Measurements from ENCODE around the gene JMJD7. TPM values are rescaled to one million over a fixed set of nuclear protein-coding genes. Genes with fewer than 3 reads are reported as not detected.

Gene JMJD7
- total RNA-seq, 2 experiments from 2014 or later: 18.7 to 19.8 TPM

DNA sequence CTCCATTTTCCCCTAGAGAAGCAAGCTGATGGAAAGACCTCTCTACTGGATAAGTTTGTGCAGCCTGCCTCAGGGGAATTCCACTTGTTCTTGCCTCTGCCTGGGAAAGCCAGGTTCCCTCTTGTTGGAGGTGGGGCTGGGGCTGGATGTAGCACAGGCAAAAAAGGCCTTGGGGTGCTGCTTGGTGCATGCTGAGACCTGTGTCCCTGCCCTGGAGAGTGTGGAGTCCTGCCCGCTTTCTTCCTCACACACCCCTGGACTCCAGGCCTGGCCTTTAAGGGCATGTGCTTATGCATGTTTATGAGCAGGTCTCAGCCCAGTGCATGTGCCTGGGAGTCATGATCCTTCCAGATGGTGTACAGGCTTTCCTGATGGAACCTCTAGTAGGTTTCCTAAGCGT is 23.5 kb upstream of the JMJD7 start:
- Mint-ChIP-seq H3K4me3 (no peak overlapping the region), H3K27me3 (ENCODE audit: low read depth) (no peaks in the 10 kb centered on the region), H3K4me1 (ENCODE audit: low read depth) (peaks cover 12% of the 10 kb centered on the region), H3K27ac (no peak overlapping the region), H3K36me3 (ENCODE audit: low read depth) (peaks cover 4% of the 10 kb centered on the region), H3K9me3 (no peaks in the 10 kb centered on the region)
- no peak for DNase-seq
- CTCF ChIA-PET: interaction anchor here (4.3 kb wide), 1 partner anchor 30 kb away, joined by 36 read pairs; the partner anchor contains the start of gene MAPKBP1
- intact Hi-C loops (cut with micrococcal nuclease): no loop called here

DNA sequence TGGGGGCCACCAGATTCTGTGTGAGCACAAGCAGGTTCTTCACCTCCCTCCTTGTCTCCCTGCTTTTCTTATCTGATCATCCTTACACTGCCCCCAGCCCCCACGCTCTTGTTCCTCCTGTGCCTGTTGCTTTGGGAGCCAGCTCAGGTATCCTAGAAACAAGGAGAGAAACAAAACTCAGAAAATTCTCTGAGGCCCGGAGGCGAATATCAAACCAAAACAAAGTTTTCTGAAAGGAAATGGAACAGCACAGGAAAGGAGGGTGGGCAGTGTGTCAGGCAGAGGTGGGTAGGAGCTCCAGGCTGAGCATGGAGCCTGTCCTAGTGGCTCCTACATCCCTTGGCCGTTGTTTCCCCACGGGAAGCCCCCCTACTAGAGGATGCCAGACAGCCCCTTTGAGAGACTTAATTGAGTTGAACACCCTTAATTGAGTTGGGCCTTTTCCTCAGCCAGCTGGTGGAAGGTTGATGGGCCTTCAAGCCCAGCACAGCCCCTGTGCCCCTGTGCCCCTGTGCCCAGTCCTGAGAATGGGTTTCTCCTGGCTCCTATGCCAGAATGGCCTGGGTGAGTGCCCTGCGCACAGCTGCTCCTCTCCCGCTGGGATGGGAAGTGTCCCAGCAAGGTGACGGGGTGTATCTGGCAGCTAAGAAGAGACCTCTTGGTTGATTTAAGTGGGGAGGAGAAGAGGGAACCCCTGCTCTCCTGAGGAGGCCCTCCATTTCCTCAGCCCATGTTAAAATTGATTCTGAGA is 22.8 kb upstream of the JMJD7 start:
- peak overlapping the region; percentile 10 for H3K27ac Mint-ChIP-seq

DNA sequence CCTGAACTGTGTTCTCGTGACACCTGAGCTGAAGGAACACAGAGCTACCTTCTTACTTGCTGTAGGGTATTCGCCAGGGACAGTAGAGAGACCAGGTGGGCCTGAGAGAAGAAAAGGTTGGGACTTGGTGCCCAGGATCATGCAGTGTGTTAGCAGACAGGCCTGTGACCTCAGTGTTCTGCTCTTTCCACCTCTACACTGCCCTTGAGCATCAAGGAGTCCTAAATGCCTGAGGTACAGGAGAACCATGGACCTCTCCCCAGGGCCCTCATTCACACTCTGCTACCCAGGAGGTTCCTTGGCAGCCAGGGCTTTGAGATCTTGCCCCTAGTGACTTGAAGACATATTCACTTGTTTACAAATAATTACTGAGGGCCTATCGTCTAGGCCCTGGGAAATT is 22.2 kb upstream of the JMJD7 start:
- no peak overlapping the region for H3K27ac Mint-ChIP-seq
- H3K27me3 Mint-ChIP-seq (ENCODE audit: low read depth): no peaks in the 10 kb centered on the region
- H3K4me3 Mint-ChIP-seq: no peak overlapping the region
- H3K9me3 Mint-ChIP-seq: no peaks in the 10 kb centered on the region
- DNase-seq: no peak
- intact Hi-C loops (cut with micrococcal nuclease): no loop called here
- H3K4me1 Mint-ChIP-seq (ENCODE audit: low read depth): peaks cover 10% of the 10 kb centered on the region
- CTCF ChIA-PET: interaction anchor here (1.0 to 4.3 kb wide), 2 partner anchors 9 to 32 kb away, joined by 3 to 36 read pairs; partner anchors contain the start of gene MAPKBP1
- peaks cover 2% of the 10 kb centered on the region for H3K36me3 Mint-ChIP-seq (ENCODE audit: low read depth)

More for the DNA sequence above, 22.8 kb upstream of the JMJD7 start:
- Mint-ChIP-seq H3K36me3 (ENCODE audit: low read depth) (peaks cover 4% of the 10 kb centered on the region), H3K4me1 (ENCODE audit: low read depth) (peaks cover 10% of the 10 kb centered on the region), H3K4me3 (no peak overlapping the region), H3K27me3 (ENCODE audit: low read depth) (no peaks in the 10 kb centered on the region), H3K9me3 (no peaks in the 10 kb centered on the region)
- DNase-seq: no peak
- CTCF ChIA-PET: interaction anchor here (4.3 kb wide), 1 partner anchor 31 kb away, joined by 36 read pairs; the partner anchor contains the start of gene MAPKBP1
- intact Hi-C loops (cut with micrococcal nuclease): no loop called here

DNA sequence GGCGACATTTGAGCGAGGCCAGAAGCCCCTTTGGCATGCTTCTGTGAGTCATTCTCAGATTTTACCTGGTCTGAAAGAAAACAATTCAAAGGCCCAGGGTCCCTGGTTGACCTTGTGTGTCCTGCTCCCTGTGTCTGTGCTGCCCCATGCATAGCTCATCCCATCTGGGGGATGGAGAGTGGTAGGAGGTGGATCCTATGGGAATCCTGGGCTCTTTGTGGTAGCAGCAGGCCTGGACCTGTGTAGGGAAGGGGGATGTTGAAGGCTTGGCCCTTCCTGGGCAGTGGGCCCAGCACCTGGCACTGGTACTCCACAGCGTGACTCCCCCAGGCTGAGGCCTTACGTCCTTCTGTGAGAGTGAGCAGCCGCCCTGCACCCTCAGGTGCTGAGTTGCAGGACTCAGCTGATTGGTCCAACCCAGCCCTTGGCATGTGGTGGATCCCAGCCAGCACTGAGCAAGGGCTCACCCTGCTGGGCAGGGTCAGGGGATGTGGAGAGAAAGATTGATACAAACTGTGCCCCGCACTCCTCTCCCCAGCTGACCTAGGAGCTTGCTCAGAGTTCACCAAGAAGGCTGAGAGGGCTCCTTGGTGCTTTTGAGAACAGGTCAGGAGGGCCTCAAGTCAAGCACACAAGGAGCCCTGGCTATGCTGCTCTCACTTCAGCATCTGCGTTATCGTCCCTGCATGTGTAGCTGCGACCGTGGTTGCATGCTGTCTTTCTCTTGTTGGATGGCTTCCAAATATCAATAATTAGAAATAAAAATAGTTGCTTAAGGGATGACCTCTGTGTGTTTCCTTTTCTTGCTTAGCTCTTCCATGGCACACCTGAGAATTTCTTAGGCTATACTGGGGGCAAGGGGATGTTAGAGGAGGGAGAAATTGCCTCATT is 21.4 kb upstream of the JMJD7 start:
- Mint-ChIP-seq H3K36me3 (ENCODE audit: low read depth) (peaks cover 2% of the 10 kb centered on the region), H3K27me3 (ENCODE audit: low read depth) (no peaks in the 10 kb centered on the region), H3K27ac (no peak overlapping the region), H3K4me1 (ENCODE audit: low read depth) (peaks cover 14% of the 10 kb centered on the region), H3K9me3 (no peaks in the 10 kb centered on the region), H3K4me3 (no peak overlapping the region)
- CTCF ChIA-PET: interaction anchor here (0.6 to 4.3 kb wide), 6 partner anchors 9 to 971 kb away, joined by 3 to 36 read pairs (median 4); partner anchors contain the start of gene MAPKBP1
- peak; percentile 25 for DNase-seq
- intact Hi-C loops (cut with micrococcal nuclease): no loop called here

DNA sequence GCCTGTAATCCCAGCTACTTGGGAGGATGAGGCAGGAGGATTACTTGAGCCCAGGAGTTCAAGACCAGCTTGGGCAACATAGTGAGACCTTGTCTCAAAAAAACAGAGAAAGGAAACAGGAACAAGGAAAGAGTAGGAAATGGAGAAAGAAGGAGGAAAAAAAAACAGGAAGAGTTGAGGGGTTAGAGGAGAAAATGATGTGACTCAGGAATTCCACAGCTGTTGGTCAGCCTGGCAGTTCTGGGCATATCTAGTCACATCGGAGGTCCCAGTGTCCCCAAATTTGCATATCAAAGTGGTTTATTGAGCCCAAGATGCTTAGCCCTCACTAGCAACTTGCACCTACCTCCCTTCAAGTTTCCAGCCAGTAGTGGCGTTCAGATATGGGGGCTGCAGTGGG is 18.8 kb upstream of the JMJD7 start:
- no peak for DNase-seq
- intact Hi-C loops (cut with micrococcal nuclease): no loop called here
- no peak overlapping the region for H3K4me3 Mint-ChIP-seq
- CTCF ChIA-PET: interaction anchor here (0.6 to 6.5 kb wide), 5 partner anchors 30 to 308 kb away, joined by 3 to 177 read pairs (median 18); partner anchors contain the start of gene MAPKBP1
- H3K36me3 Mint-ChIP-seq (ENCODE audit: low read depth): no peaks in the 10 kb centered on the region
- peaks cover 14% of the 10 kb centered on the region for H3K4me1 Mint-ChIP-seq (ENCODE audit: low read depth)
- no peak overlapping the region for H3K27ac Mint-ChIP-seq
- H3K27me3 Mint-ChIP-seq (ENCODE audit: low read depth): no peaks in the 10 kb centered on the region
- no peaks in the 10 kb centered on the region for H3K9me3 Mint-ChIP-seq

DNA sequence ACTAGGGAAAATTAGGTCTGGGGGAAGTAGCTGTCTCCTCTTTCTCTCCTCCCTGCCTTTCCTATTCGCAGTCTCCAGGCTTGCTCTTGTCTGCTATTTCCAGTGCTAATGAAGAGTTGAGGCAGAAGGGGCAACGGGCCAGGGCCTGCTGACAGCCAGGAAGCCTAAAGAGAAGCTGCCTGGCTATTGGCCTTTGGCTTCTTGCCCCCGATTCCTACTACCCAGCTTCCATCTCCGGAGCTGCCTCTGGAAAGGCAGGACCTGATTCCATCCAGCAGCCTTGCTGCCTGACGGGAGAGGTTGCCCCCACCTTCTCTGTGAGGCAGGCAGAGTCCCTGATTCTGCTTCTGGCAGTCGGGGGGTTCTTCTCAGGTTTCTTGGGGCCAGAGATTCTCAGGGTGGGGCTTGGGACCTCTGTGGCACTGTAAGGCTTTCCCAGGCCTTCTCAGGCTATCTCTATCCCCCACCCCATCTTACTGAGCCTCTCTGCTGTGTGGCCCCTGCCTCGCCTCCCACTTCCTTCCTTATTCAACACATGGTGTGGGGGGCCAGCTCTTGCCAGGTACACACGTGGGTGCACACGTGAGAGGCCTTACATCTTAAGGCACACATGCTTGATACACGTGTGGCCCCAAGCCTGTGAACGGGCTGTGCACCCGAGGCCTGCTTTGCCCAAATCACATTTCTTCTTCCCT is 18.2 kb upstream of the JMJD7 start:
- CTCF ChIA-PET: interaction anchor here (0.6 to 6.5 kb wide), 11 partner anchors 8 to 308 kb away, joined by 3 to 177 read pairs (median 18); partner anchors contain the start of genes MAPKBP1 and PLA2G4B
- Mint-ChIP-seq H3K27ac (no peak overlapping the region), H3K9me3 (no peaks in the 10 kb centered on the region), H3K27me3 (ENCODE audit: low read depth) (no peaks in the 10 kb centered on the region), H3K36me3 (ENCODE audit: low read depth) (no peaks in the 10 kb centered on the region), H3K4me3 (no peak overlapping the region), H3K4me1 (ENCODE audit: low read depth) (peaks cover 9% of the 10 kb centered on the region)
- no peak for DNase-seq
- intact Hi-C loops (cut with micrococcal nuclease): loop anchor here (2.0 kb wide), 2 partner anchors 149 to 343 kb away; partner anchors contain the start of gene MGA

DNA sequence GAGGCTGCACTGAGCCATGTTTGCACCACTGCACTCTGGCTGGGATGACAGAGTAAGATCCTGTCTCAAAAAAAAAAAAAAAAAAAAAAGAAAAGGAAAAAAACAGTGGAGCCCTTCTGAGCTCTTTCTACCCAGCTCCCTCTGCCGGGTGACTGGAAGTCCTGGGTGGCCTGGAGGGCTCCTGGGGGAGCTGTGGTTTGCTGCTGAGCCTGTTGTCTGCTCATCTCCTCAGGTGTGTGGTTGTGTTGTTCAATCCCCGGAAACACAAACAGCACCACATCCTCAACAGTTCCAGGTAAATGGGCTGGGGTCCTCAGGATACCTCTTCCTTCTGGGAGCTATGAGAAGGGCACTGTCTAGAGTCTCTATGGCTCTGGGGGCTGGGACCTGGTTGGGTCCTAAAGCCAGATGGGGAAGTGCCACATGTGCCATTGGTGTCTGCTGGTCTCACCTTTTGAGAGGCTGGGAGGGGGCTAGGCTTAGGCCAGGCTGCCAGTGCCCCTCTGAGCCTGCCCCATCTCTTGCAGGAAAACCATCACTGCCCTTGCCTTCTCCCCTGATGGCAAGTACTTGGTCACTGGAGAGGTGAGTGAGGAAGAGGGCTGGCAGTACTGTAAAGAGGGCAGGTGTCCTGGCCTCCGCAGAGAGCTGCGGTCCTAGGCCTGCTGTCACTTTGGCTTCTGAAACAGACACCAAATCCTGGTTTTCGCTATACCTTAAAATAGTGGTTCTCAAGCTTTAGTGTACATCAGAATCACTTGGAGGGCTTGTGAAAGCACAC is 17.1 kb upstream of the JMJD7 start:
- H3K4me1 Mint-ChIP-seq (ENCODE audit: low read depth): peaks cover 6% of the 10 kb centered on the region
- H3K27me3 Mint-ChIP-seq (ENCODE audit: low read depth): no peaks in the 10 kb centered on the region
- no peaks in the 10 kb centered on the region for H3K9me3 Mint-ChIP-seq
- CTCF ChIA-PET: interaction anchor here (0.5 to 6.5 kb wide), 37 partner anchors 9 to 345 kb away, joined by 3 to 177 read pairs (median 4); partner anchors contain the start of genes MAPKBP1 and PLA2G4B
- no peak overlapping the region for H3K27ac Mint-ChIP-seq
- intact Hi-C loops (cut with micrococcal nuclease): loop anchor here (1.0 to 2.0 kb wide), 6 partner anchors 37 to 344 kb away; partner anchors contain the start of genes MAPKBP1 and MGA
- no peak overlapping the region for H3K4me3 Mint-ChIP-seq
- H3K36me3 Mint-ChIP-seq (ENCODE audit: low read depth): no peaks in the 10 kb centered on the region
- no peak for DNase-seq

DNA sequence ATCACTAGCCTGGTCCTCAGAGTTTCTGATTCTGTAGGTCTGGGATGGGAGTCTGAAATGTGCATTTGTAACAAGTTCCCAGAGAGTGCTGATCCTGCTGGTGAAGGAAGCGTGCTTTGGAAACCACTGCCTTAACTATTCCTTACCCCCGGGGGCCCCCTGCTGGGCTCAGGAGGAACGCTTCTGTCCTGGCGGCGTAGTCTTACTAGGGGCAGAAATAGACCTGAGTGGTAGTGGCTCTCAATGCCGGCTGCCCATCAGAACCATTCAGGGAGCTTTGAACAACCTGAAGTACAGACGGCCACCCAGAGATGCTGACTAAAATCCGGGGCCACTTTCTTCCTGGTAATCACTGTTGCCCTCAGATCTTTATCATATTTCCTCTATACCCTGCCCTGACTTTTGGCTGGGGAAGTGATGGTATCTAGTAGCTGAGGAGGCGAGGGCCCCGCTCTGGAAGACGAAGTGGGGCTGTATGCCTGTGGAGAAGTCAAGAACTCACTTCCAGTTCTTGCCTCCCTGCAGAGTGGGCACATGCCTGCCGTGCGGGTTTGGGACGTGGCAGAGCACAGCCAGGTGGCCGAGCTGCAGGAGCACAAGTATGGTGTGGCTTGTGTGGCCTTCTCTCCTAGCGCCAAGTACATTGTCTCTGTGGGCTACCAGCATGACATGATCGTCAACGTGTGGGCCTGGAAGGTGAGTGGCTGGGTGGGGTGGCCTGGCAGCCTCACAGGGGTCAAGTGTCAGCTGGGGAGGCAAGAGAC is 16.3 kb upstream of the JMJD7 start:
- intact Hi-C loops (cut with micrococcal nuclease): loop anchor here (1.0 to 2.0 kb wide), 6 partner anchors 37 to 345 kb away; partner anchors contain the start of genes MAPKBP1 and MGA
- H3K4me1 Mint-ChIP-seq (ENCODE audit: low read depth): peaks cover 6% of the 10 kb centered on the region

DNA sequence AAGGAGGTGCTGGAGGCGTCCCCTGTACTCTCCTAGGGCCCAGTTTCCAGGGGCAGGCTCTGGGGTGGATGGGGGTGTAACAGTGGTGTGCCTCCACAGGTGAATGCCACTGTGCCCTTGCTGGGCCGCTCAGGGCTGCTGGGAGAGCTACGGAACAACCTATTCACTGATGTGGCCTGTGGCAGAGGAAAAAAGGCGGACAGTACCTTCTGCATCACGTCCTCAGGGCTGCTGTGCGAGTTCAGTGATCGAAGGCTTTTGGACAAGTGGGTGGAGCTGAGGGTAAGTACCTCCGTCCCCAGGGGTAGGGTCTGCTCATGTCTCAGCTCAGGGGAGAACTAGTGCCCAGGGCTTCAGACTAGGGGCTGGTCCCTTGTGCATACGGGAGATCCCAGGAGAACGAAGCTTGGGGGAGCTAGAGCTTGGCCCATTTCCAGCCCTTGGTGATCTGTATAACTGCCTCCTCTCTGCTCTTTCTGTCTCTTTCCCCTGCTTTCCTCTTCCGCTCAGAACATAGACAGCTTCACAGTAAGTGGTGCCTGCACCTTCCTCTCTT is 15.0 kb upstream of the JMJD7 start:
- Mint-ChIP-seq H3K27me3 (ENCODE audit: low read depth) (no peaks in the 10 kb centered on the region), H3K36me3 (ENCODE audit: low read depth) (no peaks in the 10 kb centered on the region), H3K4me1 (ENCODE audit: low read depth) (peaks cover 6% of the 10 kb centered on the region), H3K4me3 (no peak overlapping the region), H3K27ac (no peak overlapping the region), H3K9me3 (no peaks in the 10 kb centered on the region)
- intact Hi-C loops (cut with micrococcal nuclease): no loop called here
- CTCF ChIA-PET: interaction anchor here (1.1 to 6.5 kb wide), 9 partner anchors 12 to 256 kb away, joined by 3 to 177 read pairs (median 13); partner anchors contain the start of gene MAPKBP1
- DNase-seq: no peak

More for the DNA sequence above, 16.3 kb upstream of the JMJD7 start:
- no peaks in the 10 kb centered on the region for H3K36me3 Mint-ChIP-seq (ENCODE audit: low read depth)
- H3K27me3 Mint-ChIP-seq (ENCODE audit: low read depth): no peaks in the 10 kb centered on the region
- H3K9me3 Mint-ChIP-seq: no peaks in the 10 kb centered on the region
- peak; percentile 85 for DNase-seq
- no peak overlapping the region for H3K4me3 Mint-ChIP-seq
- H3K27ac Mint-ChIP-seq: no peak overlapping the region
- CTCF ChIA-PET: interaction anchor here (0.6 to 6.5 kb wide), 35 partner anchors 9 to 346 kb away, joined by 3 to 177 read pairs (median 4); partner anchors contain the start of genes MAPKBP1 and PLA2G4B

DNA sequence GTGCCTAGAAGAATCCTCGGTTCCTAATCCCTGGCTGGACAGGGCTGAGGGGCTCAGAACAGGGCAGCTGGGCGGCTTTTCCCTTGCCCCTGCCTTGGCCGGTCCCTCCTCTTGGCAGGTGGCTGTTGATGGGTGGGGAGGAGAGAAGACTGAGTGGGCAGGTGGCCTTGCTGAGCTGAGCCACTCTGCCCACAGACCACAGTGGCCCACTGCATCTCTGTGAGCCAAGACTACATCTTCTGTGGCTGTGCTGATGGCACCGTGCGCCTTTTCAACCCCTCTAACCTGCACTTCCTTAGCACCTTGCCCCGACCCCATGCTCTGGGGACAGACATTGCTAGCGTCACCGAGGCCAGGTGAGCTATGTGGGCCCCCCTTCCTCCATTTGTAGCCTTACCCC is 14.5 kb upstream of the JMJD7 start:
- Mint-ChIP-seq H3K27ac (no peak overlapping the region), H3K4me3 (no peak overlapping the region), H3K4me1 (ENCODE audit: low read depth) (peaks cover 6% of the 10 kb centered on the region), H3K27me3 (ENCODE audit: low read depth) (no peaks in the 10 kb centered on the region), H3K9me3 (no peaks in the 10 kb centered on the region), H3K36me3 (ENCODE audit: low read depth) (no peaks in the 10 kb centered on the region)
- intact Hi-C loops (cut with micrococcal nuclease): no loop called here
- no peak for DNase-seq
- CTCF ChIA-PET: interaction anchor here (1.1 to 6.5 kb wide), 7 partner anchors 12 to 256 kb away, joined by 3 to 177 read pairs (median 23); partner anchors contain the start of gene MAPKBP1
